CD1c-positive myeloid dendritic cell (primary cell): ENCODE data around the gene ELP4.
"Not testable (repeated sequence)": the region's sequence is repeated elsewhere in the genome, so short reads cannot be mapped to it uniquely, and the experiment has no call there.

Source experiments
- DNase-seq: peaks from one replicate; pipeline ENCODE4 v3.0.0-alpha.2; 2016; ENCODE audit errors: extremely low spot score

Gene ELP4, protein sequence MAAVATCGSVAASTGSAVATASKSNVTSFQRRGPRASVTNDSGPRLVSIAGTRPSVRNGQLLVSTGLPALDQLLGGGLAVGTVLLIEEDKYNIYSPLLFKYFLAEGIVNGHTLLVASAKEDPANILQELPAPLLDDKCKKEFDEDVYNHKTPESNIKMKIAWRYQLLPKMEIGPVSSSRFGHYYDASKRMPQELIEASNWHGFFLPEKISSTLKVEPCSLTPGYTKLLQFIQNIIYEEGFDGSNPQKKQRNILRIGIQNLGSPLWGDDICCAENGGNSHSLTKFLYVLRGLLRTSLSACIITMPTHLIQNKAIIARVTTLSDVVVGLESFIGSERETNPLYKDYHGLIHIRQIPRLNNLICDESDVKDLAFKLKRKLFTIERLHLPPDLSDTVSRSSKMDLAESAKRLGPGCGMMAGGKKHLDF

DNA sequence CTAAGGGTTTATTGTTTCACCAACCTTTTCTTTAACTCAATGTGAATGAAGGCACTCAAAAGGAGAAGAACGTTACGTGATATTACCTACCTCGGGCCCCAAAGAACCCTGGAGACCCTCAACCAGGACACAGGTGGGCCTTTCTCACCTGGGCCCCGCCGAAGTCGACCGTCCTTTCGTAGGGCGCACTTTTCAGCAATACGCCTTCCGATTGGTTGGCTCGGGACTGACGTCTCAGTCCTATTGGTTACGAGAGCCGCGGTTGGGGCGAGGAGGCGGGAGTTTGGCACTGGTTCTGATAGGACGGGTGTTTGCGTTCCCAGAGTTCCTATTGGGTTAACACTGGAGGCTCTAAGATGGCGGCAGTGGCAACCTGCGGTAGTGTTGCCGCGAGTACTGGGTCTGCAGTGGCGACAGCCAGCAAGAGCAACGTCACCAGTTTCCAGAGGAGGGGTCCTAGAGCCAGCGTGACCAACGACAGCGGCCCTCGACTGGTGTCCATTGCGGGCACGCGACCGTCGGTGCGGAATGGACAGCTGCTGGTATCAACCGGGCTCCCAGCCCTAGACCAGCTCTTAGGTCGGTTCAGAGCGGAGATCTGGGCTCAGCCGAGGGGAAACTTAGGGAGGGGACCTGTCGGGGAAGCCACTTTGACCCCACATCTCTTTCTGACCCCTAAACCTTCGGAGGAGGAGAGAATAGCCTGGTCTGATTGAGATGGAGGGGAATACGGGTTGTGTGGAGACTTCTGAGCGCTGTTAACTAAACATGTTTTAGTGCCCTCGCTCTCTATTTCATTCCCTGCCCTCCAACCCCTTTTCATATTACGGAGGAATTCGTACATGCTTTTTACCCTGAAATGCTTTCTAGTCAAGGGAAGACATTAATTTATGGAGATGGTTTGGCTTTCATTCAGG, at the start of gene ELP4, which contains the start of gene IMMP1L:
Gene ELP4, plus strand, starts transcription at position 339 of the 917 bp plus-strand sequence. Its CDS starts 18 bp downstream, at position 357.
Gene IMMP1L, minus strand, starts transcription at position 194 of the 917 bp plus-strand sequence. CDS start 46,346 bp downstream, outside the sequence.
- peak; percentile 98 for DNase-seq

GRCh38 chr11:31464436-31464835, 45.1 kb upstream of the ELP4 start:
- no peak for DNase-seq

DNA sequence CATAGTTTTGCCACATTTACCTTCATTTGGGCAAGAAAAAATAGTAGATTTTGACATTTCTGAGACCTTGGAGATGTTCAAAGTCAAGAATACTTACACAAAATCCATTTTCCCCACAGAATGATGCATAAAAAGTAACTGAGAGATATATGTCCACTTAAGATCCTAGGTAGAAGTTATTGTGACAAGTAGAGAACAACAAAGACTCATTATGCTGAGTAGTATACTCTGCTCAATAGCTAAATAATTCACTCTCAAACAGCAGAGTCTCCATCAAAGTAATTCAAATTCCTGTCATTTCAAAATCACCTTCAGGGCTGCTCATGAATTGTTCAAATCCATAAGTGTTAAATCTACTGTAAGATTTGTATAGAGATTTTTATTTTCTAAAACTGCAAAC, 35.5 kb upstream of the ELP4 start:
- no peak for DNase-seq

- no peak for DNase-seq
Measured at GRCh38 chr11:31477528-31478222, 31.9 kb upstream of the ELP4 start.

DNA sequence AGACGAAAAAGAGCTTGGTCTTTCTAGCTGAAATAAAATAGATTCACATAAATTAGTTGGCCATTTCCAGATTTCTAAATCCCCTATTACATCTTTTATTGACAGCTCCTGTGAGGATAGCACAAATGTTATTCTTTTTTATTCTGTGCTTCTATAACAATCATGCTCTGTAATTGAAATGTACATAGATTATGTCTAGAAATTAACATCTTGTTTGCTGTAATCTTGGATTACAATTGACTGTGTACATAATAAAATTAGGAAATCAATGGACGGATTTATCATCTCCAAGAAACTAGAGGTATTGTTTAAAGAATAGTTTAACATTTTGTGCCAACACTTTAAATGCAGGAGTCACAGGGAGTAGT, 31.4 kb upstream of the ELP4 start:
- no peak for DNase-seq

- no peak for DNase-seq
Measured at GRCh38 chr11:31479066-31479465, 30.5 kb upstream of the ELP4 start.

- no peak for DNase-seq
Measured at GRCh38 chr11:31480930-31481329, 28.6 kb upstream of the ELP4 start.

GRCh38 chr11:31484497-31484896, 25.1 kb upstream of the ELP4 start:
- DNase-seq = no peak

GRCh38 chr11:31487848-31488247, 21.7 kb upstream of the ELP4 start:
- DNase-seq = peak; percentile 22

DNA sequence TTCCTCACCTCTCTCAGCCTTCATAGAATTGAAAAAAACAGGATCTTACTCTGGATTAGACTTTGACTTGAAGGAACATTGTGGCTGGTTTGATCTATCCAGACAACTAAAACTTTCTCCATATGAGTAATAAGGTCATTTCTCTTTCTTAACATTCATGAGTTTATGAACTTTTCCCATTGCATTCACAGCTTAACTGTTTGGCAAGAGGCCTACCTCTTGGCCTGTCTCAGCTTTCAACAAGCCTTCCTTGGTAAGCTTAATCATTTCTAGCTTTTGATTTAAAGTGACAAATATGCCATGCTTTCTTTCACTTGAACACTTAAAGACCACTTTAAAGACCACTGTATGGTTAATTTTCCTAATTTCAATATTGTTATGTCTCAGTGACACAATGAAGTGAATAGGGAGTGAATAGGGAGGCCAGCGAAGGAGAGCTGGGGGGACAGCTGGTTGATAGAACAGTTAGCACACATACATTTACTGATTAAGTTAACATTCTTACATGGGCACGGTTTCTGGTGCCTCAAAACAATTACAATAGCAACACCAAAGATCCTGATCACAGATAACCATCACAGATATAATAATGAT, 17.1 kb upstream of the ELP4 start:
- no peak for DNase-seq

DNA sequence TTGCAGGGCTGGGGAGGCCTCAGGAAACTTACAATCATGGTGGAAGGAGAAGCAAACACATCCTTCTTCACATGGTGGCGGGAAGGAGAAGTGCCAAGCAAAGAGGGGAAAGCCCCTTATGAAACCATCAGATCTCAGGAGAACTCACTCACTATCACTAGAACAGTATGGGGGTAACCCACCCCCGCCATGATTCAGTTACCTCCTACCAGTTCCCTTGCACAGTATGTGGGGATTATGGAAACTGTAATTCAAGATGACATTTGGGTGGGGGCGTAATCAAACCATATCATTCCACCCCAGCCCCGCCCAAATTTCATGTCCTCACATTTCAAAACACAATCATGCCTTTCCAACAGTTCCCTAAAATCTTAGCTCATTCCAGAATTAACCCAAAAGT, 16.3 kb upstream of the ELP4 start:
- DNase-seq = no peak

- DNase-seq = not testable (repeated sequence)
Measured at GRCh38 chr11:31493762-31494161, 15.8 kb upstream of the ELP4 start.

- DNase-seq = no peak
Measured at GRCh38 chr11:31499576-31500178, 9.9 kb upstream of the ELP4 start.

DNA sequence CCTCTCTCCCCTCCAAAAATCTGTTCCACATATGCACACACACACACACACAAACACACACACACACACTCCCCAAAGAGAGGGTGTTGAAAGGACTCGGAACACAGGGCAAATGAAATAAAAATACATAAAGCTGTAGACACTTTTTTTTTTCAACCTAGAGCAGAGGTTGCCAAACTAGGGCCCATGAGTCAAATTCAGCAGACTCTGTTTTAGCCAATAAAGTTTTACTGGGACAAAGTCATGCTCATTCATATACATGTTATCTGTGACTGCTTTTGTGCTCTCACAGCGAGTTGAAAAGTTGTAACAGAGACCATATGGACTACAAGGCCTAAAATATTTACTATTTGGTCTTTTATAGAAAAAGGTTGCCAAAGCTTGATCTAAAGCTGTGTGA, 9.0 kb upstream of the ELP4 start:
- no peak for DNase-seq

- peak; percentile 22 for DNase-seq
Measured at GRCh38 chr11:31509051-31509428, 527 bp upstream of the ELP4 start.

- DNase-seq = no peak
Measured at GRCh38 chr11:31512117-31512516, 2.5 kb downstream of the ELP4 start.

DNA sequence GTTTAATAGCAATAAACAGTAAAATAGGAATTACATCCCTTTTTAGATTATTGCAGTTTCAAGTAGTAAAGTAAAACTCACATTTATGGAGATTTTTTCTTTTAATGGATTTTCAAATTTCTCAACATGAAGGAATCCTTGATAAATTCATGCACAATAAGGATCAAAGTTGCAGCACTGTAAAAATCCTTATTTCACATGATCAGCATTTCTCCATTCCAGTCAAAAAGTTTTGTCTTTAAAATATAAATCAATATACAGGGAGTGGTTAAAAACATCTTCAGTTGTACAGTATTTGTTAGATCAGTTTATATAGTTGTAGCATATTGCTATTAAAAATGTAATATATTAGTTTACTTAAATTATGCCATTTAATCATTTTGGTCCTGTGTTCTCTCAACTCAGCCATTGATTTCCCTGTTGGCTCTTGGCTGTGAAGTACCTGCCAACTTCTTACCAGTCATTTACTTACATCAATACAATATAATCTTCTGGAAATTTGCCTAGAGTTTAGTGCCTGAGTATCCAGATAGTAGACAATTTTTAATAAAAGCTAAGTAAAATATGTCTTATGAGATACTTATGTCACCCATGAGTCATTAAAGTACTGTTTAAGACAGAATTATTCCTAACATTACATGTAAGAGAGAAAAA, 12.1 kb downstream of the ELP4 start:
- DNase-seq = no peak

- DNase-seq = no peak
Measured at GRCh38 chr11:31529189-31529588, 19.6 kb downstream of the ELP4 start.

GRCh38 chr11:31529701-31530100, 20.1 kb downstream of the ELP4 start:
- DNase-seq = no peak

DNA sequence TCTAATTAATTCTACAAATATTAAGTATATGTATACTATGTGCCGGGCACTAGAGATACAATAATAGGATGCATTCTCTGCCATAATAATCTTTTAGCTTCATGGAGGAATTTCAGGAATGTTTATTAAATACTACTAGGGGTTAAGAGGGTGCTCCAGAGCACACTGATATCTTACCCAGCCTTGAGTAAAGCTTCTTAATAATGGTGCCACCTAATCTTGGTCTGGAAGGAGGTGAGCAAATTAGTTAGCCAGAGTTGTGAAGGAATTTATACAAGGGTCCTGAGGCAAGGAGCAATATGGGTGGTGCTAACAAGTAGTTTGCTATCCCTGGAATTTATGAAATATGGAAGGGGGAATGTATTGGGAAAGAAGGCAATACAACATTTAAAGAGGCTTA, 21.7 kb downstream of the ELP4 start:
- no peak for DNase-seq

- DNase-seq = no peak
Measured at GRCh38 chr11:31535479-31535878, 25.9 kb downstream of the ELP4 start.
